GM10847 (cell line): Measurements from ENCODE around the gene YARS1.

Experiments
- POLR2A ChIP-seq: IDR thresholded peaks from 2 replicates; pipeline ENCODE4 v1.6.1; 2011; ENCODE audit not compliant: insufficient read length; ENCODE audit errors: extremely low read depth

The YARS1 gene

DNA sequence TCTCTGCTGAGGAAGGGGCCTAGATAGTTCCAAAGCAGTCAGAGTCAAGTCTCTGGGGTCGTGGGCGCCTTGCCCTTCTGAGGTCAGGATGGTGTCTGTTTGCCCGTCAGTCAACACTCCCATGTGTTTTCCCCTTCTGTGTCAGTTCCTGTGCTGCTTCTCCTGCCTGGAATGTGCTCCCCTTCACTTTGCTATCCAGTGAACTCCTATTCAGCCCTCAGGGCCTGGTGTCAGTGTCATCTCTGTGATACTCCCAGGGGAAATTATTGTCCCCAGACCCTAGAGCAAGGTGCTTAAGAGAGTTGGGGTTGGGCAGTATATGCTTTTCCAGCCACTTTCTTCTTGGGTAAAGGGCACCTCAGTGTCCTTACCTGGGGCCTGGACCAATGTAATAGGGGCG lies 68.8 kb downstream of the YARS1 start:
- no peak for TF ChIP-seq POLR2A

DNA sequence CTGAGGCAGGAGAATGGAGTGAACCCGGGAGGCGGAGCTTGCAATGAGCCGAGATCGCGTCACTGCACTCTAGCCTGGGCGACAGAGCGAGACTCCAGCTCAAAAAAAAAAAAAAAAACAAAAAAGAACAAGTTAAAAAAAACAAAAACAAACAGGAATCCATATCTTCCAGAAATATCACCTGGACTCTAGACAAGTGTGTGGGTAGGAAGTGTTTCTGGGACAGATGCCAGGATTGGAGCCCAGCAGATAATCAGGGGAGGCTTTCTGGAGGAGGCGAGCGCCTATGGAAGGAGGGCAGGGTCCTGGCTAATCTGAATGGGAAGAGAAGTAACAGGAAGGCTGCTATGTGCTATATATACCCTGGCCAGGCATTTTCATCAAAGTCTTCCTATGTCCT lies 71.0 kb downstream of the YARS1 start:
- TF ChIP-seq POLR2A: no peak

DNA sequence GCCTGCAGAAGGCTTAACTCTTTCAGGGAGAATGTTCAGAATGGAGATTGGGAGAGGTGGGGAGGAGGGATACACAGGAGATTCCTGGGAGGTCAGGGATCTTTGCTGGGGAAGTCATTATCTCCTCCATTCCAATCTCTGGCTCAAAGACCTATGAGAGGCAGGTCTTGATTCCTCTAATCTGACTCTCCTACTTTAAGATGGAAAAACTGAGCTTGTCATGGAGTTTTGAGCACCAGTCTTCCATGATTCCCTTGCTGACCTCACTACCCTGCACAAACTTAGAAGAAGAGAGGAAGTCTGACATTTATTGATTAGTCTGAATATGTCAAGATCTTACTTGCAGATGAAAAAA lies 73.1 kb downstream of the YARS1 start:
- no peak for TF ChIP-seq POLR2A

GRCh38 chr1:32743380-32744070 lies 73.6 kb downstream of the YARS1 start:
- TF ChIP-seq POLR2A: no peak

- TF ChIP-seq POLR2A: no peak
Measured at GRCh38 chr1:32742956-32743355, 74.2 kb downstream of the YARS1 start.

- no peak for TF ChIP-seq POLR2A
Measured at GRCh38 chr1:32742199-32742947, 74.8 kb downstream of the YARS1 start.

DNA sequence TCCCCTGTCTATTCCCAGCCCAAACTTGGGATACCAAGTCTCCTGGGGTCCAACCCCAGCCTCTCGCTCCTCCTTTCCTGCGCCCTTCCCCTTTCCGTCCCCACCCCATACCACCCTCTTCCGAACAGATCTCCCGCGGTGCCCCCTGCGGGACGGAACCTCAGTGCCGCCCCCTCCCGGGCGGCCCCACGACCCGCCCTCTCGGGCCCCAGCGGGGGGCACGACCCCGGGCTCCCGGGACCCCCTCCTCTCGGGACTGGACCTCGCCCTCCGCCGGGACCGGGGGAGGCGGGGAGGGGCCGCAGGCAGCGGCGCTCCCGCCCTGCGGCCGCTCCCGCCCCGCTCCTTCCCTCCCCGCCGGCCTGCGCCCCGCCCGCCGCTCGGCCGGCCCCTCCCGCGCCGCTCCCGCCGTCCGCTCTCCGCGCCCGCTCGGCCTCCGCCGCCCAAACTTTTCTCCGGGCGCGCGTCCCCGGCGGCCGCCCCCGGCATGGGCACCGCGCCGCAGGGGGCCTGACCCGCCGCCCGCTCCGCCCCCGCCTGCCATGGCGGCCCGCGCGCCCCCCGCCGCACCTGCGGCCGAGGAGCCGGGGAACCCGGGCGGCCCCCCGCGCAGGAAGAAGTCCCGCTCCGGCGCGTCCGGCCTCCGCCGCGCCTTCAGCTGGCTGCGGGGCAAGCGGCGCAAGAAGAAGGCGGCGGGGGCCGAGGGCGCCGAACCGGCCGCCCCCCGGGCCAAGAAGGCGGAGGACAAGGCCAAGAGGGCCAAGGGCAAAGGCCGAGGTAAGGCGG lies 75.6 kb downstream of the YARS1 start:
- TF ChIP-seq POLR2A: no peak

DNA sequence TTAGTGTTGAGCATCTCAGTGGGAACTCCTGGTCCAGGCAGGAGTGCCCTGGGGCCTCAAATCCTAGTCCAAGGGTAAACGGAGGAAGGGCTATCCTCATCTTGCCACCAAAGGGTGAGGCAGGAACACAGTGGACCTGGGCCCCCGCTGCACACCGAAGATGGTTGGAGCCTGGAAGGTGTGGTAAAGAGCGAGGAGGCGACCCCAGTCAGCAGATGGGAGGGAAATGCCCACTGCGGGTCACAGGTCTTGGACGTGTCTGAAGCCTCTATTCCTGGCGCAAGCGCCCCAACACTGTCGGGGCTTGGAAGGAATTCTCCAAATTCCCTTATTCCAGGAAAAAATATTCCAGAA lies 76.1 kb downstream of the YARS1 start:
- TF ChIP-seq POLR2A: no peak

DNA sequence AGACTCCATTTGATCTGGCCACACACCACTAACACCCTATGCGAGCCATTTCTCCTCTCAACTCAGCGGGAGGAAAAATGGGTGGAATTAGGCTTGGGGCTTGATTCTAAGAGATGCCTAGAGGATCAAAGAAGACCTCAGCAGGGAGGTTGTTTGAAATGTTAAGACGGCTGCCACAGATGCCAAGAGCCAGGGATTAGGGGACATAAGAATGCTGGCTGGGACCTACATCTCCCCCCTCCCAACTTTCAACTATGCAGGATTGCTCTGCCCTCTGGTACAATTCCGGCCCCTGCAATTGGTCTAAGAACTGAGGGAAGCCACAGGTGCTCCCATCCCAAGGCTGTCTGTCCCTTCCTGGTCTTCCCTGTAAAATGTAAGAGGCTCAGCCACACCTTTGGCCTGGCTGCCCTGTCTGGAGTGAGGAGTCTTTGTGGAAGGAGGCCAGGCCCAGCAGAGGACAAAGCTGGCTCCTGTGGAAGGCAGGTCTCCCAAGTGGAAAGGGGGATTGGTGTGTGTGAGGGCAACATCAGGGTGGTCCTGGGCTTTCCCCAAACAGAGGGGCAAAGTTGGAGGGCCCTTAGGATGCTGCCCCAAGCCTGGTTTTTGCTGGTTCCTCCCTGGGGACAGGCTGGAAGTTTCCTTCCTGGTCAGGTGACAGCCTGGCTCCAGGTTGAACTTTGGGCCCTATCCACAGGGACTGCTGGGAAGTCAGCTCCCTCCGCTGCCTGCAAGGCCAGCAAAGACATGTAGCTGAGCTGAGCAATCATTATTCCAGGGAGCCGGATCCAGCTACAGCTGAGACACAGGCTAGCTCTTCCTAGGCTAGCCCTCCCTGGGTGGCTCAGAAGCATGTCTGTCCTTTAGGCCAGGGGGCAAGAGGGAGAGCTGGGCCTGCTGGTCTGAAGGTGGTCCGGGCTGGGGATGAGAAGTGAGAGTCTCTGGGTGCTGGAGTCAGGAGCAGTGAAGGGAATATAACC lies 80.1 kb downstream of the YARS1 start:
- no peak for TF ChIP-seq POLR2A

DNA sequence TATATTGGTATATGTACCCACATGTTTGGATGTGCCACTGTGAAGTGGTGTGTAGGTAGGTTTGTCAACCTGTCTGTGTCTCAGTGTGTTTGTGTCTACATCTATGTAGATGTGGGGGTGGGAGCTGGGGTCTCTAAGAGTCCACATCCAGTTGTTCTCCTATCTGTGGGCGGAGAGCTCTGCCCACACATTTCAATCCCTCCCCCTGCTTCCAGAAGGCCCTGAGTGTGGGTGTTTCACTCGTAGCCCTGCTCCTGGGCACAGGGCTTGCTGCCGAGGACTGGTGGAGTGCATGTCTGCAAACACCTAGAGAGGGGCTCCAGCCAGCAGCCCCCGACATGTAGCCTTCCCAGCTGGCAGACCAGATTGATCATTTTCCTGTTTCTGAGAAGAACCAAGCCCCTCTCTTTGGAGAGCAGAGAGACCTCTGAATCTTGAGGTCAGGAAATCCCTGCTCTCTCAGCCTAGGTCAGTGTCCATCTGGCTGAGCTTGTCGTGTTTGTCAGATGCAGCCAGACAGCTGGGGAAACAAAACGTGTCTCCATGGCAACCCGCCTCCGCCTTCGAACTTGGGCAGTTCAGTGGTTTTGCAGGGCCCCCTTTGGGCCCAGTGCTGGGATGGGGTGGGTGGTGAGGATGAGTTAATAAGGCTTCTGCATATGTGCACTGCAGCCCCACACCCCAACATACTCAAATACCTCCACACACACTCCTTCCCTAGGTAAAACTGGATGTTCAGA lies 83.4 kb downstream of the YARS1 start:
- no peak for TF ChIP-seq POLR2A

GRCh38 chr1:32729254-32730046 lies 87.7 kb downstream of the YARS1 start:
- no peak for TF ChIP-seq POLR2A

- no peak for TF ChIP-seq POLR2A
Measured at GRCh38 chr1:32728413-32729077, 88.6 kb downstream of the YARS1 start.

DNA sequence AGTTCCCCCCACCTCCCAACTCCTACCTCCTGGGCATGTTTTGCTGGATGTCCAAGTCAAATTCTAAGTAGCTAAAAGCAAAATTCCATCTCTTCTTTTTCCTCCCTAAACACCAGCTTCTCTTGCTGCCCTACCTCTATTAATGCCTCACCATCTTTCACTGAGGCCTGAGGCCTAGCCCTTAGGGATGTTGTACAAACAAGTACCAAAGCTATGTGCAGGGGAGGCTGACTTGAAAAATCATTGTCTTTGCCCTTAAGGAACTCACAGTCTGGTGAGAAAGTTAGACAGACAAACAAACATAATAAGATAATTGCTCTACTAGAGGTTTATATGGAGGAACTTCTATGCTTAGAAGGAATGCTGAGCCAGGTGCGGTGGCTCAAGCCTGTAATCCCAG lies 89.3 kb downstream of the YARS1 start:
- no peak for TF ChIP-seq POLR2A
